ENCODE measurements around the gene MYL7. TPM values are rescaled to one million over a fixed set of nuclear protein-coding genes. Genes with fewer than 3 reads are reported as not detected.

Gene MYL7
- total and polyA plus RNA-seq, 2 of the 13 experiments (the other 11 are each of a cell fraction or from before 2014, with no cell fraction given): 1.8 TPM; not detected in 1

DNA sequence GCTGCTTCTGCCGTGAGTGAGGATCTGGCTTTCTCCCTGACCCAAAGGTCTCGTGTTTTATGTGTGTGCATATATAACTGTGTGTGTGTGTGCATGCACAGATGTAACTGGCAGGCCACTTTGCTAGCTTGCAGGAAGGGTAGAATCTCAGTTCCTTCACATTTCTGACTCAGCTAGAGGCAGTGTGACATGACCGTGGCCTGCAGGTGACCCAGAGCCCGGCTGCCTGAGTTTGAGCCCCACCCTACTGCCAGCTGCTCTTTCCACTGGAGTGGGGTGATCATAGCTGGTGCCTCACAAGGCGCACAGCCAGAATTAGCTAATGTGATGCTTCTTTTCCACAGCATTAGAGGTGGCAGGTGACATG lies 9.3 kb upstream of the MYL7 start (continued):
- TF ChIP-seq TSC22D2 (CRISPR knock-in tag; IDR thresholded peaks at IDR 0.05; ENCODE audit: borderline replicate concordance): no peak
- no peak for TF ChIP-seq ZFP36L2 (CRISPR knock-in tag; IDR thresholded peaks at IDR 0.05)
- no peak for TF ChIP-seq ETV5 (CRISPR knock-in tag; IDR thresholded peaks at IDR 0.05; ENCODE audit: borderline replicate concordance)
- no peak for TF ChIP-seq ZNF792 (CRISPR knock-in tag; IDR thresholded peaks at IDR 0.05)
- no peak for TF ChIP-seq JUND (CRISPR knock-in tag; IDR thresholded peaks at IDR 0.05)
- TF ChIP-seq, protein P1, sequence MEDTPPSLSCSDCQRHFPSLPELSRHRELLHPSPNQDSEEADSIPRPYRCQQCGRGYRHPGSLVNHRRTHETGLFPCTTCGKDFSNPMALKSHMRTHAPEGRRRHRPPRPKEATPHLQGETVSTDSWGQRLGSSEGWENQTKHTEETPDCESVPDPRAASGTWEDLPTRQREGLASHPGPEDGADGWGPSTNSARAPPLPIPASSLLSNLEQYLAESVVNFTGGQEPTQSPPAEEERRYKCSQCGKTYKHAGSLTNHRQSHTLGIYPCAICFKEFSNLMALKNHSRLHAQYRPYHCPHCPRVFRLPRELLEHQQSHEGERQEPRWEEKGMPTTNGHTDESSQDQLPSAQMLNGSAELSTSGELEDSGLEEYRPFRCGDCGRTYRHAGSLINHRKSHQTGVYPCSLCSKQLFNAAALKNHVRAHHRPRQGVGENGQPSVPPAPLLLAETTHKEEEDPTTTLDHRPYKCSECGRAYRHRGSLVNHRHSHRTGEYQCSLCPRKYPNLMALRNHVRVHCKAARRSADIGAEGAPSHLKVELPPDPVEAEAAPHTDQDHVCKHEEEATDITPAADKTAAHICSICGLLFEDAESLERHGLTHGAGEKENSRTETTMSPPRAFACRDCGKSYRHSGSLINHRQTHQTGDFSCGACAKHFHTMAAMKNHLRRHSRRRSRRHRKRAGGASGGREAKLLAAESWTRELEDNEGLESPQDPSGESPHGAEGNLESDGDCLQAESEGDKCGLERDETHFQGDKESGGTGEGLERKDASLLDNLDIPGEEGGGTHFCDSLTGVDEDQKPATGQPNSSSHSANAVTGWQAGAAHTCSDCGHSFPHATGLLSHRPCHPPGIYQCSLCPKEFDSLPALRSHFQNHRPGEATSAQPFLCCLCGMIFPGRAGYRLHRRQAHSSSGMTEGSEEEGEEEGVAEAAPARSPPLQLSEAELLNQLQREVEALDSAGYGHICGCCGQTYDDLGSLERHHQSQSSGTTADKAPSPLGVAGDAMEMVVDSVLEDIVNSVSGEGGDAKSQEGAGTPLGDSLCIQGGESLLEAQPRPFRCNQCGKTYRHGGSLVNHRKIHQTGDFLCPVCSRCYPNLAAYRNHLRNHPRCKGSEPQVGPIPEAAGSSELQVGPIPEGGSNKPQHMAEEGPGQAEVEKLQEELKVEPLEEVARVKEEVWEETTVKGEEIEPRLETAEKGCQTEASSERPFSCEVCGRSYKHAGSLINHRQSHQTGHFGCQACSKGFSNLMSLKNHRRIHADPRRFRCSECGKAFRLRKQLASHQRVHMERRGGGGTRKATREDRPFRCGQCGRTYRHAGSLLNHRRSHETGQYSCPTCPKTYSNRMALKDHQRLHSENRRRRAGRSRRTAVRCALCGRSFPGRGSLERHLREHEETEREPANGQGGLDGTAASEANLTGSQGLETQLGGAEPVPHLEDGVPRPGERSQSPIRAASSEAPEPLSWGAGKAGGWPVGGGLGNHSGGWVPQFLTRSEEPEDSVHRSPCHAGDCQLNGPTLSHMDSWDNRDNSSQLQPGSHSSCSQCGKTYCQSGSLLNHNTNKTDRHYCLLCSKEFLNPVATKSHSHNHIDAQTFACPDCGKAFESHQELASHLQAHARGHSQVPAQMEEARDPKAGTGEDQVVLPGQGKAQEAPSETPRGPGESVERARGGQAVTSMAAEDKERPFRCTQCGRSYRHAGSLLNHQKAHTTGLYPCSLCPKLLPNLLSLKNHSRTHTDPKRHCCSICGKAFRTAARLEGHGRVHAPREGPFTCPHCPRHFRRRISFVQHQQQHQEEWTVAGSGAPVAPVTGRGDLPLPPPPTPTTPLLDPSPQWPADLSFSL (CRISPR knock-in tag; IDR thresholded peaks at IDR 0.05): no peak
- TF ChIP-seq BRD4 (CRISPR knock-in tag; IDR thresholded peaks at IDR 0.05): no peak
- TF ChIP-seq, protein P2, sequence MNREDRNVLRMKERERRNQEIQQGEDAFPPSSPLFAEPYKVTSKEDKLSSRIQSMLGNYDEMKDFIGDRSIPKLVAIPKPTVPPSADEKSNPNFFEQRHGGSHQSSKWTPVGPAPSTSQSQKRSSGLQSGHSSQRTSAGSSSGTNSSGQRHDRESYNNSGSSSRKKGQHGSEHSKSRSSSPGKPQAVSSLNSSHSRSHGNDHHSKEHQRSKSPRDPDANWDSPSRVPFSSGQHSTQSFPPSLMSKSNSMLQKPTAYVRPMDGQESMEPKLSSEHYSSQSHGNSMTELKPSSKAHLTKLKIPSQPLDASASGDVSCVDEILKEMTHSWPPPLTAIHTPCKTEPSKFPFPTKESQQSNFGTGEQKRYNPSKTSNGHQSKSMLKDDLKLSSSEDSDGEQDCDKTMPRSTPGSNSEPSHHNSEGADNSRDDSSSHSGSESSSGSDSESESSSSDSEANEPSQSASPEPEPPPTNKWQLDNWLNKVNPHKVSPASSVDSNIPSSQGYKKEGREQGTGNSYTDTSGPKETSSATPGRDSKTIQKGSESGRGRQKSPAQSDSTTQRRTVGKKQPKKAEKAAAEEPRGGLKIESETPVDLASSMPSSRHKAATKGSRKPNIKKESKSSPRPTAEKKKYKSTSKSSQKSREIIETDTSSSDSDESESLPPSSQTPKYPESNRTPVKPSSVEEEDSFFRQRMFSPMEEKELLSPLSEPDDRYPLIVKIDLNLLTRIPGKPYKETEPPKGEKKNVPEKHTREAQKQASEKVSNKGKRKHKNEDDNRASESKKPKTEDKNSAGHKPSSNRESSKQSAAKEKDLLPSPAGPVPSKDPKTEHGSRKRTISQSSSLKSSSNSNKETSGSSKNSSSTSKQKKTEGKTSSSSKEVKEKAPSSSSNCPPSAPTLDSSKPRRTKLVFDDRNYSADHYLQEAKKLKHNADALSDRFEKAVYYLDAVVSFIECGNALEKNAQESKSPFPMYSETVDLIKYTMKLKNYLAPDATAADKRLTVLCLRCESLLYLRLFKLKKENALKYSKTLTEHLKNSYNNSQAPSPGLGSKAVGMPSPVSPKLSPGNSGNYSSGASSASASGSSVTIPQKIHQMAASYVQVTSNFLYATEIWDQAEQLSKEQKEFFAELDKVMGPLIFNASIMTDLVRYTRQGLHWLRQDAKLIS (CRISPR knock-in tag; IDR thresholded peaks at IDR 0.05): no peak
- no peak for TF ChIP-seq ZNF264 (CRISPR knock-in tag; IDR thresholded peaks at IDR 0.05)
